GM18502 (cell line): ENCODE results near the gene RARRES2.
"Not testable (repeated sequence)": the region's sequence is repeated elsewhere in the genome, so short reads cannot be mapped to it uniquely, and the experiment has no call there.

Source experiments
- ATAC-seq: cut with Tn5 transposase; IDR thresholded peaks from one replicate; pipeline ENCODE4 v1.9.1; 2021; ENCODE audit warnings: mild to moderate bottlenecking; ENCODE audit not compliant: unreplicated experiment, poor library complexity

The RARRES2 gene

DNA sequence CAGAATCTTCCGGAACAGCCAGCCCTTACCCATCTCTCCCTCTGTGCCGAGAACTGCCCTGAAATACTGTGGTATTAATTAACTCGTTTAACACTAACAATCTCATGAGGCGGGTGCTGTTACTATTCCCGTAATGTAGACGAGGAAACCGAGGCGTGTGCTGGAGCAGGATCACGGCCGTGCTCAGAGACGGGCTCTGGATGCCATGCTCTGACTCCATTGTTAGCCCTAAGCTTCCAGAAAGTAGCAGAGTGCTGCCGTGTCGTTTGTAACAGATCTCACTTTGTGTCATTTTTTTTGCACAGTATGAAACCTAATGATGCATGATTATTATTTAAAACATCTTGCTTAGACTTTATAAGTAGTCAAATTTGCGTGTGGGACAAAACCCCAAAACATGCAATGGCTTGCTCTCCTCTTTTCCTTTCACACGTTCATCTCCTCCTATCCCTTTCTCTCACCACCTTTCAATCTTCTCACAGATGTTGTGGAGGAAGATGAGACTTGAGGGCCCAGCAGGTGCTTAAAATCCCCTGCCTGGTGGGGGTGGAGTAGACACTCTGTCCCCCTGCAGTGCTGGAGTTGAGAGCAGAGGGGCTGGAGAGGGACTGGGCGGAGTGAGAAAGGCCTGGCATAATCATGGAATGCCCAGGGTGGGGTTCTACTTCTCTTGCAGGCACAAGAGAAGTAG is 17.6 kb downstream of the RARRES2 start:
- peak; percentile 17 for ATAC-seq

DNA sequence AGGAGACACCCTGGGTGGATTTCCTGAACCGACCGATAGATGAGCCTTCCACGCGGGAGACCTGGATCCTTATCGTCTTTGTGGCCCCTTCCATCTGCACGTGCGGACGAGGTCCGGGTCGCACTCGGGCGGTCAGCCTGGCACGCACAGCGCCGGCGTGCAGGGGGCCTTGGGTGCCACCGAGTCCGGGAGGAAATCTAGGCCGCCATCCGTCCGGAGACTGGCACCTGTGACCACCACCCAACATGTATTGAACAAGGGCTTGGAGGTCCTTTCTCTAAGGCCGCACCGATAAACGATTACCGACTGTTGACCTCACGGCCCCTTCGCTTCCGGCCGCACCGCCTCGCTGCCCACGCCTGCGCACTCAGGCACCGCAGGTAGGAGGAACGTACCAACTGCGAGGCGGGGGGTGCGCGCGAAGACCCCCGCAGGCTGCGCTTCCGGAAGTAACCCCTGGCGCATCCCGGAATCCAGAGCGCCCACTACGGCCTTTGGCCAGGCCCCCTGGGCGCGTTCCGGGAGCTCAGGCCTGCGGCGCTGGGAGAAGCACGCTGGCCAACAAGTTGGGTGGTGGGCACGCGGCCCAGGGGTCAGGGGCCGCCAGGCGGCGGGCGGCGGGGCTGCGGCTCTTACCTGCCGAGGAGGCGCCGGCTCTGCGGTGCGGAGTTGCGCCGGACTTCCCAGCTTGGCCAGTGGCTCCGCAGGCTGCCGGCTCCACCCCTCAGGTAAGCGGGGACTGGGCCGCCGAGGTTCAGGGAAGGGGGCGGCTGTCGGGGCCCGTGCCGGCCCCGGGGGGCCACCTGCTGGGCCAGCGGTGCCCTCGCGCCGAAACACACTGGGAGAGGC is 18.4 kb downstream of the RARRES2 start, which contains the start of the genes ACTR3C and LRRC61:
TSS of gene ACTR3C (minus strand) at position 713 of the 849 bp plus-strand sequence. CDS start 28,249 bp downstream, outside the sequence.
TSS of gene LRRC61 (plus strand) at position 523 of the 849 bp plus-strand sequence. CDS start 13,507 bp downstream, outside the sequence.
- ATAC-seq = peak; percentile 52

DNA sequence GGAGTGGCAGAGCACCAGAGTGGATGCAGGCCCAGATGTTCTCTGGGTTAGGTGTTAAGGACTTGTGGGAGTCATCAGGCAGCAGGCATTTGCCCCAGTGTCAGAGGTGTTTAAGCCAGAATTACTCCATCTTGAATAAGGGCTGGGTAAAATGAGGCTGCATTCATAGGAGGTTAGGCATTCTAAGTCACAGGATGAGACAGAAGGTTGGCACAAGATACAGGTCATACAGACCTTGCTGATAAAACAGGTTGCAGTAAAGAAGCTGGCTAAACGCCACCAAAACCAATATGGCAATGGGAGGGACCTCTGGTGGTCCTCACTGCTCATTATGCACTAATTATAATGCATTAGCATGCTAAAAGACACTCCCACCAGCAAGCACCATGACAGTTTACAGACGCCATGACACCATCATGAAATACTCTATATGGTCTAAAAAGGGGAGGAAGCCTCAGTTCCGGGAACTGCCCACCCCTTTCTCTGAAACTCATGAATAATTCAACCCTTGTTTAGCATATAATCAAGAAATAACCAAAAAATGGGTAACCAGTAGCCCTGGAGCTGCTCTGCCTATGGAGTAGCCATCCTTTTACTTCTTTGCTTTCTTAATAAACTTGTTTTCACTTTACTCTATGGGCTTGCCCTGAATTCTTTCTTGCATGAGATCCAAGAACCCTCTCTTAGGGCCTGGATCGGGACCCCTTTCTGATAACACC is 19.2 kb downstream of the RARRES2 start:
- no peak for ATAC-seq

DNA sequence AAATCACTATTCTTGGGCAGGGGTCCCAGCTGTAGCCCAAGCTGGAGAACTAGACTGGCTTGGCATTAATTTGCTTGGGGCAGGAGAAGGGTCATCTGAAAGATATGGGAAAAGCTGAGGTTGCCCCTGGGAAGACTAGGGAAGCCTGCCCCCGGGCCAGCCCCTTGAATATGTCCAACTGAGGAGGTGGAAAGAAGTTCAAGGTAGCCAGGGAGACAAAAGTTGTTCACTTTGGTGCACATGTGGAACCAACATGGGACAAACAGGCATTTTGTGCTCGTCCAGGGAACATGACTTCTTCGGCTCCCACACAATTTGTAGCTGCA is 19.7 kb downstream of the RARRES2 start:
- ATAC-seq = no peak

DNA sequence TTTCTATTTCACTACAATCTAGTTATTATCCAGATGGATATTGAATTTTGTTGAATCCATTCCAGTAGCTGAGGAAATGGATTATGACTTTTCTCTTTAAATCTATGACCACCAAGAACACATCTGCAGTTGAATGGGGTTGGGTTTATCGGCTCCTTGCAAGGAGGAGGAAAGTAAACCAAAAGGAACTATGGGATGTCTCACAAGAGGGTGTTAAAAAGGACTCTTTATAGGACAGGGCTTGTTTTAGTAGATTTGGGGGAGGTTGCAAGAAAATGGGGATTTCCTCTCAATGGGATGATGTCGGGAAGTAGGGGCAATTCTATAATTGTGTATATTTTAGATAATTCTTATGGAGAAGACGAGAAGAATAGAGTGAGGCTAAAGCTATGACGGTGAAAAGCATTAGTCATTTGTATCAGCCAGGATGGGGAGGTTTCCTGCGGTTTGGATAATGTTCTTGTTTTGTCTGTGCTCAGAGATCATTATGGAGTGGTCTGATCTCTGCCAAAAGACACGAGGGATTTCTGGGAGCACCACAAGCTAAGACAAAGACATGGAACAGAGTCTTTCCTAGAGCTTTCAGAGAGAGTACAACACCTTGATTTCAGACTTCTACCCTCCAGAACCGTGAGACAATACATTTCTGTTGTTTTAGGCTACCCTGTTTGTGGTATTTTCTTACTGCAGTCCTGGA is 23.5 kb downstream of the RARRES2 start:
- no peak for ATAC-seq

DNA sequence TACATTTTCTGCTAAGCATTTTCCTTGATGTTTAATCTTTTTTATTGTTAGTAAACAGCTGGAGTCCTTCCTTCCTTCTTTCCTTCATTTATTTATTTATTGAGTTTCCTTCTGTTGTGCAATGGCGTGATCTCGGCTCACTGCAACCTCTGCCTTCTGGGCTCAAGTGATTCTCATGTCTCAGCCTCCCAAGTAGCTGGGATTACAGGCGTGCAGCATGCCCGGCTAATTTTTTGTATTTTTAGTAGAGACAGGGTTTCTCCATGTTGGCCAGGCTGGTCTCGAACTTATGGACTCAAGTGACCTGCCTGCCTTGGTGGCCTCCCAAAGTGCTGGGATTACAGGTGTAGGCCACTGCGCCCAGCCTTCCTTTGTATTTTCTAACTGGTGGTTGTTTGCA is 24.4 kb downstream of the RARRES2 start:
- ATAC-seq = not testable (repeated sequence)

DNA sequence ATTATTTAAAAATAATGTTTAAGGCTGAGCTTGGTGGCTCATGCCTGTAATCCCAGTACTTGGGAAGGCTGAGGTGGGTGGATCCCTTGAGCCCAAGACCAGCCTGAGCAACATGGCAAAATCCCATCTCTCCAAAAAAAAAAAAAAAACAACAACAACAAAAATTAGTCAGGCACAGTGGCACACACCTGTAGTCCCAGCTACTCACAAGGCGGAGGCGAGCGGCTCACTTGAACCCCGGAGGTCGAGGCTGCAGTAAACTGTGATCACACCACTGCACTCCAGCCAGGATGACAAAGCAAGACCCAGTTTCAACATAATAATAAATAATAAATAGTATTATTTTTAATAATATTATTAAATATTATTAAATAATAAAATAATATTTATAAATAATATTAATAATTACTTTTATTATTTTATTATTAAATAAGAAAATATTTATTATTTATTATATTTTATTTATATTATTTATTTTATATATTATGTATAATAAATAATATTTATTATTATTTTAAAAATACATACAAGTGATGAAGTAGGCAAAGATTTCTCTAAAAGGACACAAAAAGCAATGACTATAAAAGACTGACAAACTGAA is 26.7 kb downstream of the RARRES2 start:
- ATAC-seq = no peak

DNA sequence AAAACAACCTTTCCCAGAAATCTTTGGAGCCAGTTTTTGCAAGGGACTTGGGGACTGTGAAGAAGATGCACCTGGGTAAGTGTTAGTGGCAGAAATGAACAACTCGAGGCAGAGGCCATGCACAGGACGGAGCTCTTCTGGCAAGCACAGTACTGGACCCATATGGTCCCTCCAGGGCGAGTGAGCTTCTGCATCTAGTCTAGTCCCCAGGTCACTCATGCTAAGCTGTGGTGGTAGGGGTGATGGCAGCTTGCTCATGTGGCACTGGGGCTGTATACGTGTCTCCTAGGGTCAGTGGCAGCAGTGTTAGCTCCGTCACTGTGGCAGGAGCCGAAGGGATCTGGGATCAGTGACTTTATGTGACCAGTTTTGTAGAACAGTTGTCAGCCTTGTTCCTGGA is 27.6 kb downstream of the RARRES2 start:
- ATAC-seq = no peak

DNA sequence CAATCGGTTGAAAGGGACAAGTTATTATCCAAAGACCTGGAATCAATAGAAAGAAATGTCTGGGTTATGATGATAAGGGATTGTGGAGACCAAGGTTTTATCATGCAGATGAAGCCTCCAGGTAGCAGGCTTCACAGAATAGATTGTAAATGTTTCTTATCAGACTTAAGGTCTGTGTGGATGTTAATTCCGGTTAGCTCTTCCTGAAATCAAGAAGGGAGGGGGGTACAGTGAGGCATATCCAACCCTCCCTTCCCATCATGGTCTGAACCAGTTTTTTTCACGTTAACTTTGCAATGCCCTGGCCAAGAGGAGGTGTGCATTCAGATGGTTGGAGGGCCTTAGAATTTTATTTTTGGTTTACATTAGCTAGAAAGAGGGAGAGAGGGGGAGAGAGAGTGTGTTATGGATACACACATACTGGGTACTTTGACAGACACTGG is 28.0 kb downstream of the RARRES2 start:
- ATAC-seq = no peak

DNA sequence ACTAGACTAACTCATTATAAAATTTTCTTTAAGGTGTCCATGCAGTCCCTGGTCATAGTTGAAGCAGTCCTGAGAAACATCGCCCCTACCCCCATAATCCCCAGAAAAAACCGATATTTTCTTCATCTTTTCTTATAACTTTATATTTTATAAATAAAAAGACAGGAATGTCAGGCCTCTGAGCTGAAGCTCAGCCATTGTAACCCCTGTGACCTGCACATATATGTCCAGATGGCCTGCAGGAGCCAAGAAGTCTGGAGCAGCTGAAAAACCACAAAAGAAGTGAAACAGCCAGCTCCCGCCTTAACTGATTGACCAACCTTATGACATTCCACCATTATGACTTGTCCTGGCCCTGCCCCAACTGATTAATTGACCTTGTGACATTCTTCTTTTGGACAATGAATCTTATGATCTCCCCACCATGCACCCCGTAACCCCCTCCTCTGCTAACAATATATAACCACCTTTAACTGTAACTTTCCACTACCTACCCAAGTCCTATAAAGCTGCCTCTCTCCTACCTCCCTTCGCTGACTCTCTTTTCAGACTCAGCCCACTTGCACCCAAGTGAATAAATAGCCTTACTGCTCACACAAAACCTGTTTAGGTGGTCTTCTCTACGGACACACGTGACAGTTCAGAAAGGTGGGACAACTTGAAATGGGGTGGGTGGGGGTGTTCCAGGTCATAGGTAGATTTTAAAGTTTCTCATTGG is 28.6 kb downstream of the RARRES2 start:
- ATAC-seq = not testable (repeated sequence)

DNA sequence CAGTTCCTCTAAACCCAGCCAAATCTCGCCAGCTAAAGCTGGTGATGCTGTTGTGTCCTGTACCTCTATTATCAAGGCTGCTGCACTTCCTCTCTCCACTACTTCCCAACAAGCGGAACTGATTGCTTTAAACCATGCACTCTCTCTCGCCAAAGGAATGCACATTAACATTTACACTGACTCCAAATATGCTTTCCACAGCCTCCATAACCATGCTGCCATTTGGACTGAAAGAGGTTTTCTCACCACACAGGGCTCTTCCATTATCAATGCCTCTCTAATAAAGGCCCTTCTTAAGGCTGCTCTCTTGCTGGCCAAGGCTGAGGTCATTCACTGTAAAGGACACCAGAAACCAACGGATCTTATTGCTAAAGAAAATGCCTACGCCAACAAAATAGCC is 29.7 kb downstream of the RARRES2 start:
- ATAC-seq = no peak

DNA sequence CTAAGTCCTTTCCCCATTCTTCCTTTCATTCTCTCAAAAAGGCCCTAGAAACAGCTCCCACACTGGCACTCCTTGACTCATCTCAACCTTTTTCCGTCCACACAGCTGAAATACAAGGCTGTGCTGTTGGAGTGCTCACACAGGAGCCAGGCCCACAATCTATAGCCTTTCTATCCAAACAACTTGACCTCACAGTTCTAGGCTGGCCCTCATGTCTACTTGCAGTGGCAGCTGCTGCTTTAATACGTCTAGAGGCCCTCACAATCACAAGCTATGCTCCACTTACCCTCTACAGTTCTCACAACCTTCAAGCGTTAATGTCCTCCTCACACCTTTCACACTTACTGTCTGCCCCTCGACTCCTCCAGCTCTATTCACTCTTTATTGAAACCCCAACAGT is 30.3 kb downstream of the RARRES2 start:
- ATAC-seq = no peak

DNA sequence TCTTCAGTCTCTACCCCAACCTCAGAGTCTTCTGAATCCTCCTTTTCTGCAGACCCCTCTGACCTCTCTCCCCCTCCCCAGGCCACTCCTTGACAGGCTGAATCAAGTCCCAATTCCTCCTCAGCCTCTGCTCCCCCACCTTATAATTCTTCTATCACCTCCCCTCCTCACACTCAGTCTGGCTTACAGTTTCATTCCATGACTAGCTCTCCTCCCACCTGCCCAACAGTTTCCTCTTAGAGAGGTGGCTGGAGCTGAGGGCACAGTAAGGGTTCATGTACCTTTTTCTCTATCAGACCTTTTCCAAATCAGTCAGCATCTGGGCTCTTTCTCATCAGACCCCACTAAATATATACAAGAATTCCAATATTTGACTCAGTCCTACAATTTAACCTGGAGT is 32.9 kb downstream of the RARRES2 start:
- no peak for ATAC-seq

DNA sequence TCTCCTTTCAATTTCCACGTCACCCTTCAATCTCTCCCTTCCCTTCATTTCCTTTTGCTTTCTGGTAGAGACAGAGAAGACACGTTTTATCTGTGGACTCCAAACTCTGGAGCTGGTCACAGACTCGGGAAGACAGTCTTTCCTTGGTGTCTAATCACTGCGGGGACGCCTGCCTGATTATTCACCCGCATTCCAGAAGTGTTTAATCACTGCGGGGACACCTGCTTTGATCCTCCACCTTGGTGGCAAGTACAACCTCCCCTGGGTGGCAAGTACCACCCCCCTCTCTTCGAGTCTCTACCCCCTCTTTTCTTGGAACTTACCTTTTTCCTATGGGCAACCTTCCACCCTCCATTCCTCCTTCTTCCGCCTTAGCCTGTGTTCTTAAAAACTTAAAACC is 33.5 kb downstream of the RARRES2 start:
- no peak for ATAC-seq

DNA sequence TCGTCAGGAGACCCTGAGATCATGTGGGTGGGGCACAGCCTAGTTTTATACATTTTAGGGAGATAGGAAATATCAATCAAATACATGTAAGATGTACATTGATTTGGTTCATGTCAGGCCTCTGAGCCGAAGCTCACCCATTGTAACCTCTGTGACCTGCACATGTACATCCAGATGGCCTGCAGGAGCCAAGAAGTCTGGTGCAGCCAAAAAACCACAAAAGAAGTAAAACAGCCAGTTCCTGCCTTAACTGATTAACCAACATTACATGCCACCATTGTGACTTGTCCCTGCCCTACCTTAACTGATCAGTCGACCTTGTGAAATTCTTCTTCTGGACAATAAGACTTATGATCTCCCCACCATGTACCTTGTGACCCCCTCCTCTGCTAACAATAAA is 34.3 kb downstream of the RARRES2 start:
- no peak for ATAC-seq

DNA sequence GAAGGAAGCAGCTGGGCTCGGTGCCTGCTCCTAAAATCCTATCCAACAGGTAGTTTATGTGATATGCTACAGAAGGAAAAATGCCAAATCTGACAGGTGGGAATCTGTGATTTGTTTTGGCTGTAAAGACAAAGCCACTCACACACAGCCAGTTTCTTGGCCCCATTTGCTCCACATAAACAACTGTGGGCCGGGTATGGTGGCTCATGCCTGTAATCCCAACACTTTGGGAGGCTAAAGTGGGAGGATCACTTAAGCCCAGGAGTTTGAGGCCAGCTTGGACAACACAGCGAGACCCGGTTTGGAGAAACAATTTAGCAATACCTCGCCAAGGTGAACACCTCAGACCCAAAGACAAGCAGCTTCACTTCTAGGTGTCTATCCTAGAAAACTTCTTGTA is 35.1 kb downstream of the RARRES2 start:
- not testable (repeated sequence) for ATAC-seq

DNA sequence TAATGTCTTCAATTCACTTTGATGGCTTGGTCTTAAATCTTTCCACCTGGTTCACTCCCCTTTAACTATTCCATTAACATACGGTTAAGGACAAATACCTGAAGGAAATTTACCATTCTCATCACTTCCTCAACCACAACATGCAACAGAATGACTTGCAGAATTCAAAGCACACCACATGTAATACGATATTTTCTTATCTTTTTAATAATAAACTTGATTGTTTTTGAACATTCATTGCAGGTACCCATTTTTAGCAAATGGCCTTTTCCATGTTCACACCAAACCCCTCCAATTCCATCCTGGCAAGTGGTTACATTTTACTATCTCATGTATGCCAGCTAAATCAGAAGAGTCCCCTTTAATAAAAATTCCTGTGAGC is 35.5 kb downstream of the RARRES2 start:
- ATAC-seq = not testable (repeated sequence)

DNA sequence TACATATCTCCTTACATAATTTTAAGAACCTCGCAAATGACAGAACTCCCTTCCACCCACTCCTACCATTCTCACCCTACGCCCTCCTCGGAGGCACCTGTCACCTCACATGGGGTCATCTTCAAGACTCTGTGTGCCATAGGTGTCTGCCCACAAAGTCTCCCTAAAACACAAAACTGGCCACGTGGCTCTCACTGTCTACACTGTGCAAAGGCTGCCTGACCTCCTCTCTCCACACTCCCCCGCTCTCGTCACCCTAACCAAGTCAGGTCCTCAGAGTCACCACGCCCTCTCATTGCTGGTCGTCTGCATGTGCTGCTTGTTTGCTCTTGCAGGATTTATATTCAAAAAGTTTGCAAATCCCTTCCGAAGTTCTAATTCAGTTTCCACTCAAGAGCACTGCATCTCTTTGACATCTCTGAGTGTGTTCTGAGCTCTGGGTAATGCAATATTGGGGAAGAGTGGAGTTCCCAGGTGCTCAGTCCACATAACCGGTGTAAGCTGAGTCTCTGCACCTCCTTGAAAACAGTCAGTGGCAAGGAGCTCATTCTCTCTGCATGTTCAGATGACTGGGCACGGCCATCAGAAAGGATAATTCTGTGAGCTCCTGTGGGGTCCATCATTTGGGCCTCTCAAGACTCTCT is 36.0 kb downstream of the RARRES2 start:
- not testable (repeated sequence) for ATAC-seq
